Hippocampal formation (tissue), 2 donors: ENCODE measurements around the gene CDR2.
"Not testable (repeated sequence)": the region's sequence is repeated elsewhere in the genome, so short reads cannot be mapped to it uniquely, and the experiment has no call there.

ENCODE experiments used
- DNase-seq, 2 donors: peaks; one replicate each; lab custom pipeline; 2025; lab: John Stamatoyannopoulos, UW

The CDR2 gene

DNA sequence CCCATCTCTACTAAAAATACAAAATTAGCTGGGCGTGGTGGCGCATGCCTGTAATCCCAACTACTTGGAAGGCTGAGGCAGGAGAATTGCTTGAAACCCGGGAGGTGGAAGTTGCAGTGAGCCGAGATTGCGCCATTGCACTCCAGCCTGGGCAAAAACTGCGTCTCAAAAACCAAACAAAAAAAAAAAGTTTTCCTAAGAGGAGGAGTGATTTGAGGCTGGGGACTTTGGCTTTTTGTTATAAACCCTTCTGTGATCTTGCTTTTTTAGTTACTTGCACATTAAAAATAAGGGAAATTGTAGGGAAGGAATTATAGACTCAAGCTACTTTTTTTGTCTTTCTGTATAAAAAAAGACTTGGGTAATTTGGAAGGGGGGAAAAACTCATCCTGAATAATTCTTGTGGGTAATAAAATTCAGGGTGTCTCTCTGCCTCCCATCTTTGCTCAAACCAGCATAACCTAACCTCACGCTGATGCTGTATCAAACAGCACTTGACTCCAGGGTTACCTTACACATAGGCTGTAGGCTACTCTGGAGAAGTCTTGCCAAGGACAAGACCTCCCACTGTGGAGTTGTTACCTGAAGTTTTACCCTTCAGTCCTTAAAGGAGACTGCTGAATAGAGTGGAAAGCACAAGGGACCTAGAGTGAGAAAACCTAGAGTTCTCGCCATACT is 1.7 kb upstream of the CDR2 start:
- no peak for DNase-seq

DNA sequence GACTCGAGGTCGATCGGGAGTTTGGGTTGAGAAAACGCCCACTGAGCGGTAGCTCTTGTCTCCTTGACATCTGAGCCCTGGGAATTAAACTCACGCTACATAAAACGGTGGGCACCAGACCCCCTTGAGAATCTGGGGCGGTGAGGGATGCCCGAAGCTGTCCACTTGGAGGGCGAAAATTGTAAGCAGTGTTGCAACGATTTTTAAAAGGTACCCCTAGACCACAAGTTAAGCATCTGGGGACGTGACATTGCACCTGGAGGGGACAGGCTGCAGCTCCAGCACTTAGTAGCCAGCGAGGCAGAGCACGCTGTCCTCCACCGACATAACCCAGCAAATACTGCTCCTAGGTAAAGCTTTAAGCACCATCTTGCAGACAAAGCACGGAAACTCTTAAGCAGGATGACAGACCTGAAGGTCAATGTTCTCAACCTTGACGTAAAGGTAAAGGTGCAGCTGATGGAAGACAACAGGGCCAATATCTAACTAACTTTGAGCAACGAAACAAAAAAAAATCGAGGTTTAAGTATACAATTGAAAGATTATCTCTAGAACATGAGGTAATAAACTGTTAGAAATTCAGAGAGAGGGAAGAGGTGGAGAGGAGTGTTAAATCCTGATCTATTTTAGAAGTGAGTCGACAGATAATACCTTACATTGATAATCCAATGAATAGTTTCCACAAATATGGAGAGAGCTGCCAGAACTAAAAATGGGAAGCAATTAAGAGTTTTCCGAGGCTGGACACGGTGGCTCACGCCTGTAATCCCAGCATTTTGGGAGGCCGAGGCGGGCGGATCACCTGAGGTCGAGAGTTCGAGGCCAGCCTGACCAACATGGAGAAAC is 921 bp upstream of the CDR2 start:
- no peak for DNase-seq

DNA sequence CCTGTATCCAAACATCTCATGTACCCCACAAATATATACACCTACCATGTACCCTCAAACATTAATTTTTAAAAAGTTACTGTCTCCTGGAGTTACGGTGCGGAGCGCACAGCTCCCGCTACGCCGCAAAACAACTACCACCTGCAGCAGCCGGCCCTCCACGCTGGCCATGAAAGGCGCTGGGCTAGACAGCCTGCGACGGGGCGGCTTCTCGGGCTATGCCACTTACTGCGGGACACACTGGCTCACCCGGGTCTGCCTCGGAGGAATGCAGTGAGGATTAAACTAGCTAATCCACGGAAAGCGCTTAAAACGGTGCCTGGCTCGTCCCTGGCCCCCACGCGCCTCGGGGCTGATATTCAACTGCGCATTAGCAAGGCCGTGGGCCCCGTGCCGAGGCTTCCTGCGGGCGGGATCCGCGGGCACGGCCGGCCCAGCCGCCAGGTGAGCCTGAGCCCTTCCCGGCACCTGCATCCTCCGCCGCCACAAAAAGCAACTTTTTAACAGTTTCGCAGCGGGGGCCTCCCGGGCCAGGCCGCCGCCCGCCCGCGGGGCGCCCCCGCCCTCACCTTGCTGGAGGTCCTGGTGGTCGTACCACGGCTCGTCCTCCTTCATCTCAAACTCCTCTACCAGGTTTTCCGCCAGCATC is 633 bp downstream of the CDR2 start:
- no peak for DNase-seq

- DNase-seq, result no peak
Observed at GRCh38 chr16:22372882-22373661, 1.3 kb downstream of the CDR2 start.

GRCh38 chr16:22370038-22370820 is 4.2 kb downstream of the CDR2 start:
- DNase-seq, result no peak

DNA sequence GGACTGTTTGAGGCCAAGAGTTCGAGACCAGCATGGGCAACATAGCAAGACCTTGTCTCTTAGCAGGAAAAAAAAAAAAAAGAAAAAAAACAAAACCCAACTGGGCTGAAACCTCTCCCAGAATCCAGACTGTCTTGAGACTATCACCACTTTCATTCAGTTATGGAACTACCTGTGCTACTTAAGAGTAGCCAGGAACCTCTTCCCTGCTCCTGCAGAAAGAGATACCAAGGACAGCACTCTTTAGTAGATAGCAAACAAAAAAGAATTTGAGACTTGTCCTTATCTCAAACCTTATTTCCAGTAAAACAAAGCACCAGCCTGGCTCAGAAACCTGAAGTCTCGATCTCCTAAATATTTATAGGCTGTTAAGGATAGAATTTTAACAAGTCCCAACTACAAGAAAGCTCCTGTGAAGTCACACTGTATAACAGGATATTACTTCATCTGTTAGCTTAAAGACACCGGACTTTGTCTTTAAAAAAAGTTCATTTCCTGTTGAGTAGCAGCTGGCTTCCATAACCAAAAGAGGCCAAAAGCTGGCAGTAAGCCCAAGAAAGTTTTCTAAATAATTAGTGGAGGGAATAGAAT is 5.1 kb downstream of the CDR2 start:
- DNase-seq, result no peak

- DNase-seq, result not testable (repeated sequence)
Observed at GRCh38 chr16:22368200-22368826, 6.1 kb downstream of the CDR2 start.

- DNase-seq, result no peak
Observed at GRCh38 chr16:22366889-22367288, 7.5 kb downstream of the CDR2 start.

GRCh38 chr16:22366371-22366770 is 8.0 kb downstream of the CDR2 start:
- no peak for DNase-seq

DNA sequence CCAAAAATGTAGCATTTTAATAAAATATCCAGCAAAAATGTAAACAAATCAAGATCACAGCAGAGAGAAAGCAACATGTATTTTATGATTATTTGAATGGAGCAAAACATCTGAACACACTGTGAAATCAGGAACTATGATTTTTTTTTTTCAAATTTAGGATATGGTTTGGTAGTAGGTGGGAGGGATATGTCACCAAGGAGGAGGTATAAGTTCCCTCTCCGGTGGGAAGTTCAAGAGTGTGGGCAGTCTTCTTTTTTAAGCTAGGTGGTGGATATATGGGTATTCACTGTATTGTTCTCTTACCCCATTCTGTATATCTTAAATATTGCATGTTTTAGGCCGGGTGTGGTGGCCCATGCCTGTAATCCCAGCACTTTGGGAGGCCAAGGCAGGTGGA is 10.2 kb downstream of the CDR2 start:
- no peak for DNase-seq

DNA sequence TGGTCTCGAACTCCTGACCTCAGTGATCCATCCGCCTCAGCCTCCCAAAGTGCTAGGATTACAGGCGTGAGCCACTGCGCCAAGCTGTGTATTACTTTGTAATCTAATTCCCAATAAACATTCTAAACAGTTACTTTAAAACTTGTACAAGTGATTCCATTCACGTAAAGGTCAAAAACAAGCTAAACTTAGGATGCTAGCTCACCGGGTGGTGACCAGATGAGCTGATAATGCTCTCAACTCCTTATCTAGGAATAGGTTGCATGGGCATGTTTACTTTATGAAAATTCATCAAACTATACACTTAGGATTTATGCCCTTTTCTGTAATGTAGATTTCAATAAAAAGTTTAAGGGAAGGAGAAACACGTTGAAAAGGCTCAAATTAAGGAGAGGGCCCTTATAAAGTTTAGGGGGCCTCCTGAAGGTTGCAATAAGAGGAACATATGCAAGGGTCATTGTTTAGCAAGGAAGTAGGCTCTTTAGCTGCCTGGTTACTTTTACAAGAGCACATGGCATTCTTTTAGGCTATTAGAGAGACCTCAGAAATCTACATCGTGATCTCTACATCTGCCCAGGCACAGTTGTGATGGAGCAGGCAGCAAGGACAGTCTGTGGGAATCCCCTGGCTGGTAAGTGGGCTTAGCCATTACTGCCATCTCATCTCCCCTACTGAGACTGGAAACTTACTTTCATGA is 13.3 kb downstream of the CDR2 start:
- DNase-seq, result no peak

DNA sequence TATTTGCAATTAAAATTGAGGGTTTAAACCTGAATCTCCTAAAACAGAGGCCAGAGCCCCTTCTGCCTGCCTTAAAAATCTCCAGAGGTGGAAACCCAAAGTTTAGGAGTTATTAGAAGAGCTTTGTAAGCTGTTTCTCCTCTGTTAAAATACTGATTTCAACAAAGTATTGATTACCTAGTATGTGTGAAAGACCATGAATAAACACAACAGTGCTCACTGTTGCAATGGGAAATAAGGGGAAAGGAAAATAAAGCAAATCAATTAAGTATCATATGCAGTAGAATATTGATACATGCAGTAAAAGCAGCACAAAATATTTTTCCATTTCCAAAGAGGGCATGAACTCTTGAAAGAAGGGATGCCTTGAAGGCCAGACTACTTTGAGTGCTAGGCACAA is 14.7 kb downstream of the CDR2 start:
- no peak for DNase-seq

DNA sequence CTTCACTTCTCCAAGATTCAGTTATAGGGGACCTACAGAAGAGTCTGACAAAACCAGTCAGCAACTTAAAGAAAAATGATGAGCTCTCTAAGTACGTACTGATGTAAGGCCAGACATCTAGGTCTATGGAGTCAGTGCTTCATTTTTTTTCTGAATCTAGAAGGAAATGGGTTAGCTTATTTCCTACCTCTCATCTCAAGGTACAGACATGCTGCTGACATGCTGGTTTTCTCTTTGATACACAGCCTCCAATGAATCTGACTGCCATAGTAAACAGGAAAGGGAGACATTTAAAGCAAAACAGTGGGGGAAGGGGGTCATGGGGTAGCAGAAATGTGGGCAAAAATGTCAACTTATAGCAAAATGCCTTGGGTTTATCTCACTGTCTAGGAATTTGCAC is 16.4 kb downstream of the CDR2 start:
- DNase-seq, result no peak

- no peak for DNase-seq
Observed at GRCh38 chr16:22357635-22357971, 16.8 kb downstream of the CDR2 start.

- DNase-seq, result no peak
Observed at GRCh38 chr16:22356930-22357634, 17.3 kb downstream of the CDR2 start.

- no peak for DNase-seq
Observed at GRCh38 chr16:22355487-22355908, 18.9 kb downstream of the CDR2 start.

GRCh38 chr16:22353933-22354541 is 20.4 kb downstream of the CDR2 start:
- DNase-seq, result no peak

GRCh38 chr16:22353191-22353919 is 21.1 kb downstream of the CDR2 start:
- no peak for DNase-seq
